Kidney epithelial cell (primary cell): ENCODE data around the gene TSPAN32. TPM values are rescaled to one million over a fixed set of nuclear protein-coding genes. Genes with fewer than 3 reads are reported as not detected.

Experiments
- DNase-seq: peaks from one replicate; pipeline ENCODE4 v3.0.0-alpha.2; 2010; ENCODE audit warnings: low read depth
- H3K27me3 ChIP-seq: 2 replicates; pipeline ENCODE4 v1.6.0; 2011; ENCODE audit warnings: low read length; ENCODE audit not compliant: control insufficient read depth, insufficient read depth
- H3K36me3 ChIP-seq: 2 replicates; pipeline ENCODE4 v1.5.1; 2011; ENCODE audit warnings: low read length; ENCODE audit not compliant: control insufficient read depth, insufficient read depth
- H3K4me3 ChIP-seq: 2 replicates; pipeline ENCODE4 v1.5.1; 2011; ENCODE audit warnings: low read depth, mild to moderate bottlenecking, control low read depth, low read length
- total RNA-seq: library from RNA; depleted of rRNA; stranded (reverse); fragments of >200 nt; gene quantifications from 2 replicates; pipeline ENCODE4 v1.2.3, GENCODE V29; 2015
- TF ChIP-seq, protein P1 (sequence below): IDR thresholded peaks from 2 replicates; pipeline ENCODE4 v1.5.1; 2011; ENCODE audit warnings: mild to moderate bottlenecking, moderate library complexity, low read length, control low read depth, inconsistent platforms; ENCODE audit not compliant: insufficient read depth, poor library complexity, severe bottlenecking

Gene TSPAN32, protein sequence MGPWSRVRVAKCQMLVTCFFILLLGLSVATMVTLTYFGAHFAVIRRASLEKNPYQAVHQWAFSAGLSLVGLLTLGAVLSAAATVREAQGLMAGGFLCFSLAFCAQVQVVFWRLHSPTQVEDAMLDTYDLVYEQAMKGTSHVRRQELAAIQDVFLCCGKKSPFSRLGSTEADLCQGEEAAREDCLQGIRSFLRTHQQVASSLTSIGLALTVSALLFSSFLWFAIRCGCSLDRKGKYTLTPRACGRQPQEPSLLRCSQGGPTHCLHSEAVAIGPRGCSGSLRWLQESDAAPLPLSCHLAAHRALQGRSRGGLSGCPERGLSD
- total RNA-seq, result 0.46 TPM in 1 of 2 replicates, not detected in the other

DNA sequence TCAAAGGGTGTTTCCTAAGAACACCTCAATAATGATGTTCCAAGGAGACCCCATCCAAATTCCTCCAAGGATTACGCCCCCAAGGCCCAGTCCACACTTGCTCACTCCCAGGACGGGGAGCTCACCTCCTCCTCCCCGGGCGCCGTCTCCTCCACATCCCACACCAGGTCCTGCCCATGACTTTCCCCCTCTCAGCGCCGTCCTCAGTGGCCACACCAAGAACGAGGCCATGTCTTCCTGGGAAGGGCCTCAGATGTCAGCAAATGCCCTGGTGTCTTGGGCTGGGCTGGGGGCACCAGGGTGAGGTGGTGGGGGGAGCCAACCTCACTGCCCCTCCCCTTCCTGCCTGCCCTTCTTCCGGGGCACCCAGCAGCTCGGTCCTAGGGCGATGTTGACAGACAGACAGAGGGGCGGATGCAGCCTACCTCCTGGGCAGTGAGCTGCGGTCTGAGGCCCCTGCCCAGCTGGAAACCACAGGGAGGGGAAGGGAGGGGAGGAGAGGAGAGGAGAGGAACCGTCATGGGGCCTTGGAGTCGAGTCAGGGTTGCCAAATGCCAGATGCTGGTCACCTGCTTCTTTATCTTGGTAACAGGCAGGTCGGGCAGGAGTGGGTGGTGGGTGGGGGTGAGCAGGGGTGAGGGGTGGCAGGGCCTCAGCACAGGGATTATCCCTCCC is at the start of gene TSPAN32, which contains the start of gene C11orf21:
TSPAN32 (plus strand) TSS at position 383 of the 675 bp plus-strand sequence; CDS start at position 520, 137 bp downstream.
C11orf21 (minus strand) TSS at position 288 of the 675 bp plus-strand sequence; CDS start at position 178, 110 bp downstream.
- TF ChIP-seq, protein P1, sequence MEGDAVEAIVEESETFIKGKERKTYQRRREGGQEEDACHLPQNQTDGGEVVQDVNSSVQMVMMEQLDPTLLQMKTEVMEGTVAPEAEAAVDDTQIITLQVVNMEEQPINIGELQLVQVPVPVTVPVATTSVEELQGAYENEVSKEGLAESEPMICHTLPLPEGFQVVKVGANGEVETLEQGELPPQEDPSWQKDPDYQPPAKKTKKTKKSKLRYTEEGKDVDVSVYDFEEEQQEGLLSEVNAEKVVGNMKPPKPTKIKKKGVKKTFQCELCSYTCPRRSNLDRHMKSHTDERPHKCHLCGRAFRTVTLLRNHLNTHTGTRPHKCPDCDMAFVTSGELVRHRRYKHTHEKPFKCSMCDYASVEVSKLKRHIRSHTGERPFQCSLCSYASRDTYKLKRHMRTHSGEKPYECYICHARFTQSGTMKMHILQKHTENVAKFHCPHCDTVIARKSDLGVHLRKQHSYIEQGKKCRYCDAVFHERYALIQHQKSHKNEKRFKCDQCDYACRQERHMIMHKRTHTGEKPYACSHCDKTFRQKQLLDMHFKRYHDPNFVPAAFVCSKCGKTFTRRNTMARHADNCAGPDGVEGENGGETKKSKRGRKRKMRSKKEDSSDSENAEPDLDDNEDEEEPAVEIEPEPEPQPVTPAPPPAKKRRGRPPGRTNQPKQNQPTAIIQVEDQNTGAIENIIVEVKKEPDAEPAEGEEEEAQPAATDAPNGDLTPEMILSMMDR, result no peak
- H3K27me3 ChIP-seq, result peaks cover 4% of the 10 kb centered on the region
- no peaks in the 10 kb centered on the region for H3K36me3 ChIP-seq
- no peak for DNase-seq
- H3K4me3 ChIP-seq, result no peak within 1 kb of the TSS

DNA sequence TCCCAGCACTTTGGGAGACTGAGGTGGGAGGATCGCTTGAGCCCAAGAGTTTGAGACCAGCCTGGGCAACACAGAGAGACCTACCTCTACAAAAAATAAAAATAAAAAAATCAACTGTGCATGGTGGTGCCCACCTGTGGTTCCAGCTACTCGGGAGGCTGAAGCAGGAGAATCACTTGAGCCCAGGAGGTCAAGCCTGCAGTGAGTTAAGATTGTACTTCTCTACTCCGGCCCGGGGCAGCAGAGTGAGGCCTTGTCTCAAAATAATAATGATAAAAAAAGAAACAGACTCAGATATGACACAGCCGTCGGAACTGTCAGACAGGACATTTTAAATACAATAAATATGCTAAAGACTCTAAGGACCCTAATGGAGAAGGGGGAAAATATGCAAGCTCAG is 49.8 kb upstream of the TSPAN32 start:
- H3K36me3 ChIP-seq, result no peaks in the 10 kb centered on the region
- DNase-seq, result no peak
- H3K27me3 ChIP-seq, result peaks cover 26% of the 10 kb centered on the region
- TF ChIP-seq, protein P1, result no peak
- H3K4me3 ChIP-seq, result no peak overlapping the region

DNA sequence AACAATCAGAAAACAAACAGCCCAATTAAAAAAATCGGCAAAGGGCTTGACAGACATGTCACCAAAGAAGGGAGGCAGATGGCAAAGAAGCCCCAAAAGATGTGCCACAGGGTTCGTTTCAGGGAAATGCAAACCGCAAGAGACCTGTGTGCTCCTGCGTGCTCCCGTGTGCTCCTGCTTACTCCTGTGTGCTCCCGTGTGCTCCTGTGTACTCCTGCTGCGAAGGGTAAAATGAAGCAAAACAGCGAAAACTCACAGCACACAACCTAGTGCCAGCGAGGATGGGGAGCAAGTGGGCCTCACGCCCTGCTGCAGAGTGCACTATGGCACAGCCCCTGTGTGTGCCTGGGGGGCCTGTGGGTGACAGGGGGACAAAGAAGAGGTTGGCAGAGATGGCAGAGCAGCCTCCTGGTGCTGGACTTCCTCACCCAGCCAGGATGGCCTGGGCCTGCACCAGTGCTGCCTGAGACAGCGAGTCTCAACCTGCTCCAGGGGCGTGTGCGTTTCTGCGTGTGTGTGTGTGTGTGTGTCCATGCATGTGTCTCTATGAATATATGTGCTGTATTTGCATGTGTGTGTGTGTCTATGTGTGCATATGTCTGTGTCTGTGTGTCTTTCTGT is 45.4 kb upstream of the TSPAN32 start:
- H3K27me3 ChIP-seq, result peaks cover 29% of the 10 kb centered on the region
- no peaks in the 10 kb centered on the region for H3K36me3 ChIP-seq
- TF ChIP-seq, protein P1, result no peak
- no peak overlapping the region for H3K4me3 ChIP-seq
- DNase-seq, result no peak

DNA sequence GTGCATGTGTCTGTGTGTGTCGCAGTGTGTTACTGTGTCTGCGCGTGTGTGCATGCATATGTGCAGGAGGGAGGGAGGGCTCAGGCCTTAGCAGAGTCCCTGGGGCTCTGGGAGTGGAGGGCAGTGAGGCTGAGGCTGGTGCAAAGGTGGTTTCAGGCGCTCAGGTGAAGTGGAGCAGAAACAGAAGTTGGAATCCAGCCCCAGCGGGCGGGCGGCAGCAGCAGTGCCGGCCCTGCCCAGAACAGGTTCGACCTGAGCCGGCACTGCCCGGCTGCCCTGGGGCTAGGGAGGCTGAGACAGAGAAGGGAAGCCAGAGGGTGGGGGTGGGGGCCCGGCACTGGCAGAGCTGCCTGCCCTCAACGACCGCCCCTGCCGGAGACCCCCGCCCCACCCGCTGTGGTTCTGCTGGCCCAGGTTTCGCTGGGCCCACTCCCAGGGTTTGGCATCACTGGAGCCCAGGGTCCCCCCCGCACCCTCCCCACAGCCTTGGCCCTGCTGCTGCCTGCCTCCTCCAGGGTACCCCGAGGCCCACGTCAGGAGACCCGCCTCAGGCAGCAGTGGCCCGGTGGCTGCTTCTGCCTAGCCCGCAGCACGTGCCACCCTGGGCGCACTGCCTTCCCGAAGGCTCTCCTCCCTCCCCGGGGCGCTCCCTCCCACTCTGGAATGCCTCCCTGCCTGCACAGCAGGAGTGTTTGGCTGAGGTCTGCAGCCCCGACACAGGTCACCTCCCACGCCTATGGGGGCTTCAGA is 44.7 kb upstream of the TSPAN32 start:
- peaks cover 34% of the 10 kb centered on the region for H3K27me3 ChIP-seq
- H3K36me3 ChIP-seq, result no peaks in the 10 kb centered on the region
- TF ChIP-seq, protein P1, result no peak
- no peak overlapping the region for H3K4me3 ChIP-seq
- no peak for DNase-seq

DNA sequence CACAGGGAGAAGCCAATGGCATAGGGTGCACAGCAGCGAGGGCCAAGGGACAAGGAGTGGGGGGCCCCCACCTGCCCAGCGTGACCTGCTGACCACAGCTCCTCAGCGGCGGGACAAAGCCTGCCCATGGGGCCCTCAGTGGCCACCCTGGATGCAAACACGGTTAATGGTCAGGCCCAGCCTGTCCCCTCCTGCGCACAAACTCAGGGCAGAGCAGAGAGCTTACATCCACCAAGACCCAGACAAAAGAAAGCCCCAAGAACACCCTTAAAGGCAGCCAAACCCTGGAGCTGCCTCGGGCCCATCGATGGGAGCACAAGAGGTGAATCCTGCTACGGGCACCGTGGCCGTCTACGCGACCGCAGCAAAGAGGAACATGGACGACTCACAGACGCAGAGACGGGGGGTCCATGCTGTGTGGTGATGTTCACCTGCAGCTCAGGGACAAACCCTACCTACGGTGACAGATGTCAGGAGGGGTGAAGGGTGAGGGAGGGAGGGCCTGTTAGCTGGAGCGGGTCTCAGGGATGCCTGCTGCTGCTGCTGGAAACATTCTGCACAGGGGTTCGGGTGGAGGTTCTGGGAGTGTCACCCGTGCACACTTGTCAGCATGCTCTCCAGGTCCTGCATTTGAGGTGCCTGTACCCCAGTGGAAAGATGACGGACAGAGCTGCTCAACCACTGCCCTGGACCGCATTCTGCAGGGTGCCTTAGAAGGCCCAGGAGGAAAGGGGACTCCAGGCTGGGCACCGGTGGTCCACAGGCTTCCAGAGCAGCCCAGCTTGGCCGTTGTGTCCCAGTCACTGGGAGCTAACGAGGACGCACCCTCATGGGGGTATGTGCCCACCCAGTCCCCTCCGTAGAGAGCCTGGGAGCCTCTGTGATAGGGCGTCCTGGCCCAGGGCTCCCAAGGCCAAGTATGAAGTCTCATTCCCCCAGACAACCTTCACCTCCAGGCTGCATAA is 43.0 kb upstream of the TSPAN32 start:
- peaks cover 44% of the 10 kb centered on the region for H3K27me3 ChIP-seq
- no peak for DNase-seq
- H3K36me3 ChIP-seq, result no peaks in the 10 kb centered on the region
- H3K4me3 ChIP-seq, result no peak overlapping the region
- TF ChIP-seq, protein P1, result no peak
